K562 (cell line): ENCODE data around the gene FHIT.

Experiments used
- KAT2B ChIP-seq: IDR thresholded peaks from one replicate; pipeline ENCODE4 v1.6.1; 2012; ENCODE audit warnings: low read depth, mild to moderate bottlenecking, control low read depth, inconsistent platforms, low read length, moderate library complexity
- RBFOX2 ChIP-seq: fragments of 200-400 bp; formaldehyde crosslinking; IDR thresholded peaks from 2 replicates; pipeline ENCODE4 v1.6.1; 2017; ENCODE audit warnings: low read depth, mild to moderate bottlenecking, low read length, moderate library complexity
- TCF7L2 ChIP-seq: fragments of 150-350 bp; IDR thresholded peaks from 2 replicates; pipeline ENCODE4 v1.6.1; 2016; ENCODE audit warnings: low read depth, mild to moderate bottlenecking, low read length, moderate library complexity
- ZNF174 ChIP-seq: fragments of 250-450 bp; sonication (Bioruptor Pico); IDR thresholded peaks from 2 replicates; pipeline ENCODE4 v1.4.0; 2020; ENCODE audit warnings: mild to moderate bottlenecking

DNA sequence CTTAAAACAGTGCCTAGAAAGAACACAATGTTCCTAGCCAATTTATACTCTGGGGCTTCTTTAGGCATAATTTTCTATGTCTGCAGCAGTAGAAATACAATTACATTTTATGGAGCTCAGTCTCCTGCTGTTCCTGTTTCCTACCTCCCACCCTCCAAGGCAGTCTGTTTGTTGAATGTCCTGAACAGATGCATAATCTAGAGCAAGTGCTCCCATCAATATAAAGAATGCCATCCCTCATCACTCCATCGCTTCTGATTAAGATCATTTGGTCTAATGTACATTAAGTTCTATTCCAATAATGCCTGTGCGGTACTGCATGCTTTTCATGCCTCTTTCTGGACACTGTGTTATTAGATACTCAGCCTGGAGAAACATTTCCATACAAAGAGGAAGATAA, 1331.7 kb downstream of the FHIT start:
- TF ChIP-seq KAT2B (no peak), ZNF174 (CRISPR knock-in tag) (no peak), TCF7L2 (no peak), RBFOX2 (no peak)
